Lower leg skin (tissue), 3 donors: ENCODE data around the gene PRRG2.

Experiments used
- POLR2A ChIP-seq, 2 donors: fragments of 450-650 bp; IDR thresholded peaks; one replicate each; pipeline ENCODE4 v1.6.1; 2016 to 2017; ENCODE audit warnings: antibody characterized with exemption in 2 of 2, mild to moderate bottlenecking in 1 of 2, moderate library complexity in 1 of 2
- TF ChIP-seq, protein P1 (sequence below), 3 donors: fragments of 450-650 bp; IDR thresholded peaks; one replicate each; pipeline ENCODE4 v1.5.1; 2016; ENCODE audit warnings: antibody characterized with exemption in 3 of 3, mild to moderate bottlenecking in 3 of 3, moderate library complexity in 2 of 3

DNA sequence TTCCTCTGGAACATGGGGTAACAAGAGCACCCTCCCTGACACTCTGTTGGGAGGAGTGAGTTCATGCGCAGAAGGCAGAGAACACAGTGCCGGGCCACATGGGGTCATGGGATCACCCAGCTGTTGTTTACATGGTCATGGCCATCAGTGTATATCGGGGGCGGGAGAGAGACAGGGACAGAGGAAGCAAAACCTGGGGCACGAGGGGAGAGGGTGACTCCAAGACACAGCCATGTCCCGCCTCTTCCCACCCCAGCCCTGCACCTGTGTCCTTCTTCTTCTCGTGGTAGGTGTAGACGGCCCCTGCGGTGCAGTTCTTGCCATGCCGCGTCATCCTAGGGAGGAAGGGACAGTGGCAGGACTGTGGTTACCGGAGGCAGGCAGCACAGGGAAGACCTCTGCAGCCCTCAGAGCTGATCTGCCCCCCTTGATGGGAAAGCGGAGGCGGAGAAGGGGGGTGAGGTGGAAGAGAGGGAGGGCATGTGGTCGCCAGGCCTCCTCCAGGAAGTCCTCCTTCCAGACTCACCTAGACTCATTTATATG, 20.7 kb upstream of the PRRG2 start:
- TF ChIP-seq, protein P1, sequence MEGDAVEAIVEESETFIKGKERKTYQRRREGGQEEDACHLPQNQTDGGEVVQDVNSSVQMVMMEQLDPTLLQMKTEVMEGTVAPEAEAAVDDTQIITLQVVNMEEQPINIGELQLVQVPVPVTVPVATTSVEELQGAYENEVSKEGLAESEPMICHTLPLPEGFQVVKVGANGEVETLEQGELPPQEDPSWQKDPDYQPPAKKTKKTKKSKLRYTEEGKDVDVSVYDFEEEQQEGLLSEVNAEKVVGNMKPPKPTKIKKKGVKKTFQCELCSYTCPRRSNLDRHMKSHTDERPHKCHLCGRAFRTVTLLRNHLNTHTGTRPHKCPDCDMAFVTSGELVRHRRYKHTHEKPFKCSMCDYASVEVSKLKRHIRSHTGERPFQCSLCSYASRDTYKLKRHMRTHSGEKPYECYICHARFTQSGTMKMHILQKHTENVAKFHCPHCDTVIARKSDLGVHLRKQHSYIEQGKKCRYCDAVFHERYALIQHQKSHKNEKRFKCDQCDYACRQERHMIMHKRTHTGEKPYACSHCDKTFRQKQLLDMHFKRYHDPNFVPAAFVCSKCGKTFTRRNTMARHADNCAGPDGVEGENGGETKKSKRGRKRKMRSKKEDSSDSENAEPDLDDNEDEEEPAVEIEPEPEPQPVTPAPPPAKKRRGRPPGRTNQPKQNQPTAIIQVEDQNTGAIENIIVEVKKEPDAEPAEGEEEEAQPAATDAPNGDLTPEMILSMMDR (IDR thresholded peaks at IDR 0.05): no peak
- TF ChIP-seq POLR2A (IDR thresholded peaks at IDR 0.05): no peak
